SK-N-SH treated with all-trans-retinoic acid at 6 μM for 48 hours (cell line): ENCODE data around the gene SPTBN4.

Source experiments
- OSR1 ChIP-seq: fragments of 250-450 bp; sonication (Bioruptor Pico); IDR thresholded peaks from 2 replicates; pipeline ENCODE4 v1.8.0; 2022; ENCODE audit warnings: moderate library complexity, mild to moderate bottlenecking, inconsistent platforms
- RARB ChIP-seq: fragments of 250-450 bp; sonication (Bioruptor Pico); IDR thresholded peaks from 2 replicates; pipeline ENCODE4 v1.8.0; 2021; ENCODE audit warnings: mild to moderate bottlenecking, moderate library complexity
- TF ChIP-seq, protein P1 (sequence below): fragments of 250-450 bp; sonication (Bioruptor Pico); IDR thresholded peaks from 2 replicates; pipeline ENCODE4 v1.8.0; 2020; ENCODE audit warnings: mild to moderate bottlenecking, moderate library complexity, borderline replicate concordance

DNA sequence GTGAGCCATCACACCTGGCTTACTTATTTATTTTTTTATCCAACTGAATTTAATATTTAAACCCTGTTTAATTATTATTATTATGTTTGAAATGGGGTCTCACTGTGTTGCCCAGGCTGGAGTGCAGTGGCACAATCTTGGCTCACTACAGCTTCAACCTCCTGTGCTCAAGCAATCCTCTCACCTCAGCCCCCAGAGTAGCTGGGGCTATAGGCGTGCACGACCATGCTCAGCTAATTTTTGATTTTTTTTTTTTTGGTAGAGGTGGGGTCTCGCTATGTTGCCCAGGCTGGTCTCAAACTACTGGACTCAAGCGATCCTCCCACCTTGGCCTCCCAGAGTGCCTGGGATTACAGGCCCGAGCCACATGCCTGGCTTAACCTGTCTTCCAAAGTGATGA lies 32.5 kb downstream of the SPTBN4 start:
- TF ChIP-seq OSR1 (CRISPR knock-in tag) (no peak), RARB (no peak)
- TF ChIP-seq, protein P1, sequence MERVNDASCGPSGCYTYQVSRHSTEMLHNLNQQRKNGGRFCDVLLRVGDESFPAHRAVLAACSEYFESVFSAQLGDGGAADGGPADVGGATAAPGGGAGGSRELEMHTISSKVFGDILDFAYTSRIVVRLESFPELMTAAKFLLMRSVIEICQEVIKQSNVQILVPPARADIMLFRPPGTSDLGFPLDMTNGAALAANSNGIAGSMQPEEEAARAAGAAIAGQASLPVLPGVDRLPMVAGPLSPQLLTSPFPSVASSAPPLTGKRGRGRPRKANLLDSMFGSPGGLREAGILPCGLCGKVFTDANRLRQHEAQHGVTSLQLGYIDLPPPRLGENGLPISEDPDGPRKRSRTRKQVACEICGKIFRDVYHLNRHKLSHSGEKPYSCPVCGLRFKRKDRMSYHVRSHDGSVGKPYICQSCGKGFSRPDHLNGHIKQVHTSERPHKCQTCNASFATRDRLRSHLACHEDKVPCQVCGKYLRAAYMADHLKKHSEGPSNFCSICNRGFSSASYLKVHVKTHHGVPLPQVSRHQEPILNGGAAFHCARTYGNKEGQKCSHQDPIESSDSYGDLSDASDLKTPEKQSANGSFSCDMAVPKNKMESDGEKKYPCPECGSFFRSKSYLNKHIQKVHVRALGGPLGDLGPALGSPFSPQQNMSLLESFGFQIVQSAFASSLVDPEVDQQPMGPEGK (CRISPR knock-in tag), result no peak
